OCI-LY7 (cell line): ENCODE measurements around the gene RRAS.

Experiments used
- CTCF ChIP-seq: fragments of 200-600 bp; sonication (generic); conservative IDR thresholded peaks from 2 replicates; pipeline ENCODE4 v1.5.1; 2014; ENCODE audit warnings: mild to moderate bottlenecking, antibody characterized with exemption, low read length, moderate library complexity, mixed read lengths
- EZH2phosphoT487 ChIP-seq: fragments of 200-600 bp; sonication (generic); IDR thresholded peaks from 2 replicates; pipeline ENCODE4 v1.6.1; 2018; ENCODE audit warnings: low read depth, borderline replicate concordance, mild to moderate bottlenecking, mixed run types, antibody characterized with exemption, low read length, moderate library complexity, mixed read lengths

GRCh38 chr19:49629659-49630058 is 10.3 kb downstream of the RRAS start:
- TF ChIP-seq CTCF (no peak), EZH2phosphoT487 (no peak)
